ENCODE data around the gene MGST1. TPM values are rescaled to one million over a fixed set of nuclear protein-coding genes. Genes with fewer than 3 reads are reported as not detected.
"Not testable (repeated sequence)": the region's sequence is repeated elsewhere in the genome, so short reads cannot be mapped to it uniquely, and the experiment has no call there.

The MGST1 gene
- total RNA-seq, 1 experiment from 2014 or later: 11.4 TPM

DNA sequence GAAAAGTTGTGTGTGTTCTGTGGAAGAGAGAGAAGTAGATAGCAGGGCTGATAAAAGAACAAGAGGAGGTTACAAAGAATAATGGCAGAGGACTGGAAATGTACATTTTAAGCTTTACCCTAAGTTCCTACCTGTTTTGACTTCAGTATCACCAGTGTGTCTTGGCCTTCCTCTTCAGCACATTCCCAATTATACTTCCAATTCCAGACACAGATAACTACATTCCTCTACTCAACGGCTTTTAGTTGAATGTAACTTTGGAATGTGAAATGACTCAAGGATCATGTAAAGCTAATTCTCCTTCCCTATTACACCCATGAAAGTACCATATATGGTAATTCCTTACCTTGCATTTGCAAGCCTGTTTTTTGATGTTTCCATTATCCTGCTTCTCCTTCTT lies 5.0 kb downstream of the MGST1 start:
- DNase-seq (ENCODE audit: low spot score): no peak

DNA sequence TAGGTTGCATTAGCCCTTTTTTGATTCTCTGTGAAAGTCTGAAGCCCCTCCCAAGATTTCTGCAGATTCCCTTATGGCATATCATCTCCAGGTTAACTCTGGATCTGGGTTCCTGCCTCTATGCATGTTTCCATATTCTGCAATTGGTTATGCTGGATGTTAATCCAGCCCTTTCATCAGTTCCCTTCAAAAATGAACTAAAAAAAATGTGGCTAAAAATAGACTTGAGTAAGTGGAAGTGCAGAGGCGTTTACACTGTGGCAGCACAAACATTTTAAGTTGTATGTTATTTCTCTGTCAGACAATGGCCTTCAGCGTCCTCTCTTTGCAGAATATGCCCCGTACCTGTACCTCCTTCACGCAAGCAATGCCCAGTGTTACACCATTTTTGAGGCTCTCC lies 11.4 kb downstream of the MGST1 start:
- DNase-seq (ENCODE audit: low spot score): no peak

DNA sequence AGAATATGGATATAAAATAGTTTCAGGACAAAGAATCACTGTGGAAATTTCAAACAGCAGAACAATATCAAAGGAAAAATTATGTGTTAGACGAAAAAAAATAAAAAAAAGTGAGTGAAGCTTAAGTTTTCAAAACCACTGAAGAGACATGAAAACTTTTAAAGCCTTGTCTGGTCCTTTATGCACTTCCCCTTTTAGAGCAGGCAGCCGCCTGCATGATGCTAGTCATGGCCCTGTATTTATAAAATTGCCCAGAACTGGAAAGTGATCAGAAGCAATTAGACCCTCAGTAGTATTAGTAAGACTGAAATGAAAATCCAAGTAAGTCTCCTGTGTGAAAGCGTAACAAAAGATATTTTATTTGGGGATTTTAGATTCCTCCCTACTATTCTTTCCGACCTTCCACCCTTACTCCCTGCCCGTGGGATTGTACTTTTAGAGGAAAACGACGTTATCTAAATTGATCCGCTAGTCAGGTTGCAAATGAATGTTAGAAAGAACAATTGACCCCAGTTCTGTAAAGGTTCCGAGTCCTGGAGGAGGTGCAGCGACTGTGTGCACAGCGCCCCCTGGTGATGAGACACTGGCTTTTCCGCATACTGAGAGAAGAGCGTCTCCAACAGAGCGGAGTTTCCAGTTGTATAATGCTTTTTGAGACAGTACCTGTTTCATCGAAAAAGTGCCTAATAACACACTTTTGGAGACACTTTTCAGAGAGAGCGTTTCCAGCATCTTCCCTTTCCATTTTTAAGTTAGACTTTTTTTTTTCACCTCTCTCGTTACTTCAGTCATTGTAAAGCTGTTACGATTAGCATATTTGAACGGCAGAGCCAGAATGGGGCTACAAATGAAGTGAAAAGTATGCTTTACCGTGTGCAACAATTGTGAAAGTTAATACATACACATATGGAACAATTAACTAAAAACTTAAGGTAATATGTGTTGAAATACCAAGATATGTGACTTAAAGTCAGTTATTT lies 12.4 kb downstream of the MGST1 start:
- DNase-seq (ENCODE audit: low spot score): peak; percentile 35

DNA sequence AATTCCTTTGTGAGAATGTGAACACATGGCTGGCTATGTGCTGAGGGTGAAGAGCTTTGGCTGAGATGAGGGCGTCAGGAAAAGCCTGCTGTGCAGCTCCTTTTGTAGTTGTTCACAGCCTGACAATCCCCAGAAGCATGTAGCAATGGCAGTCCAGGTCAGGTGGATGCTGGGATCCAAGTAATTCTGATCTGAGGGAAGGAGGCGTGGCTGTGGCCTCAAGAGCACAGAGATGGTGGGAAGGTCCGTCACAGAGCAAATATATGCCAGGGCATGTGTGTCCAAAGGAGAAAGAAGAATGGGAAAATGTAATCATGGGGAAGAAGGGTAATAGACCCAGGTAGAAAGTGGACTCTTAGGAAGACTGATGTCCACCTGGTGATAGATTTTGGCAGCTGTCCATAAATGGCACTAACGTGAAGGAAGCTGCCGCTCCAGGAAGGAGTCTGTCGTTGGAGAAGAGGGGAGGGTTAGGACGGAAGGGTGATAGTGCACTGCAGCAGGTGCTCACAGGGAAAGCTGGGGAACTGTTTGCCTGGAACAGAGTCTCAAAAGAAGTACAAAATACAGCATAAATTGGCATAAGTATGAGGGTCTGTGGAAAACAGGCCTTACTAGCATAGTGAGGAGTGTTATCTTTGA lies 13.8 kb downstream of the MGST1 start:
- DNase-seq (ENCODE audit: low spot score): no peak

DNA sequence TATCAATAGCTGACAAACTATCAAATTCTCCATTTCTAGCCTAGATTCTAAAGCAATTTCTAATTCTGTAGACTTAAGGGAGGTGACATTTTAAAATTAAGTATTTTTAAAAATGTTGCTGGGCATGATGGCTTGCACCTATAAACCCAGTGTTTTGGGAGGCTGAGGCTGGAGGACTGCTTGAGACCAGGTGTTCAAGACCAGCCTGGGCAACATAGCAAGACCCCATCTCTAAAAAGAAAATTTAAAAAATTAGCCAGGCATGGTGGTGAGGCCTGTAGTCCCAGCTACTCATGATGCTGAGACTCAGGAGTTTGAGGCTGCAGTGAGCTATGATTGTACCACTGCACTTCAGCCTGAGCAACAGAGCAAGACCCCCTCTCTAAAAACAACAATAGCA lies 15.1 kb downstream of the MGST1 start:
- DNase-seq (ENCODE audit: low spot score): no peak

DNA sequence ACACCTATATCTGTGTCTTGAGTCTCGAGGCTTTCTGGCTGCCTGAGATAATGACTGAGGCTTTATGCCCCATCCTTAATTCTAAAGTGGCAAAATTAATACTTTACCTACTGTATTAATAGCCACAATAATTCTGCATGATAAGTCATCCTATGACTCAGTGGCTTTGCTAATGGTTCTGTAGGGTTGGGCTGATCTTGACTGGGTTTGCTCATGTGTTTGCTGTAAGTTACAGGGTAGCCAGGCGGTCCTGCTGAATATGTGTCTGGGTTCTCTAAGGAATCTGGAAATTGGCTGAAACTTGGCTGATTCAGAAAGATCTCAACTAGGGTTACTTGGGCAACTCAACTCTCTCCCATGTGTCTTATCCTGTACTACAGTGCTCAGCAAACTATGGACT lies 21.7 kb downstream of the MGST1 start:
- DNase-seq (ENCODE audit: low spot score): no peak

DNA sequence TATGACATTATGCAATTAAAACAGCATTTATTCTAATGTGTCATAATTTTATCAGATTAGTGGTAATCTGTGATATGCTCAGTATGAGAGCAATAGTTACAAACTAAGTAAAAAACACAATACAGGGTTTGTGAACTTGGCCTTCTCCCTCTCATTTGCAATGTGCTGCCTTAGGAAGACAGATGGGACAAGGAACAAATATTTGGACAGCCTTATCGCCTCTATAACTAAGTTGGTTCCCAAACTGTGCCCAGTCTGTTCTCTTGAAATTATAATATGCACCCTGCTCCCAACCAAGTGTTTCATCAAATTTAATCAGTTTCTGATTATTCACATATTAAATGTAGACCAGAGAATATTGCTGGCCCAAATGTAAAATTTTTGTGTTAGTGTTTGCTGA lies 22.7 kb downstream of the MGST1 start:
- DNase-seq (ENCODE audit: low spot score): no peak

DNA sequence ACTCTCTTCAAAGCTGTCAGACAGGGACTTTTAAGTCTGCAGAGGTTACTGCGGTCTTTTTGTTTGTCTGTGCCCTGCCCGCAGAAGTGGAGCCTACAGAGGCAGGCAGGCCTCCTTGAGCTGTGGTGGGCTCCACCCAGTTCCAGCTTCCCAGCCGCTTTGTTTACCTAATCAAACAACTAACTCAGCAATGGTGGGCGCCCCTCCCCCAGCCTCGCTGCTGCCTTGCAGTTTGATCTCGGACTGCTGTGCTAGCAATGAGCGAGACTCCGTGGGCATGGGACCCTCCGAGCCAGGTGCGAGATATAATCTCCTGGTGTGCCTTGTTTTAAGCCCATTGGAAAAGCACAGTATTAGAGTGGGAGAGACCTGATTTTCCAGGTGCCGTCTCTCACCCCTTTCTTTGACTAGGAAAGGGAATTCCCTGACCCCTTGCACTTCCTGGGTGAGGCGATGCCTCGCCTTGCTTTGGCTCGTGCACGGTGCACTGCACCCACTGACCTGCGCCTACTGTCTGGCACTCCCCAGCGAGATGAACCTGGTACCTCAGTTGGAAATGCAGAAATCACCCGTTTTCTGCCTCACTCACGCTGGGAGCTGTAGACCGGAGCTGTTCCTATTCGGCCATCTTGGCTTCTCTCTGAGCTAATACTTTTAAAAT lies 35.3 kb downstream of the MGST1 start:
- DNase-seq (ENCODE audit: low spot score): peak; percentile 2

DNA sequence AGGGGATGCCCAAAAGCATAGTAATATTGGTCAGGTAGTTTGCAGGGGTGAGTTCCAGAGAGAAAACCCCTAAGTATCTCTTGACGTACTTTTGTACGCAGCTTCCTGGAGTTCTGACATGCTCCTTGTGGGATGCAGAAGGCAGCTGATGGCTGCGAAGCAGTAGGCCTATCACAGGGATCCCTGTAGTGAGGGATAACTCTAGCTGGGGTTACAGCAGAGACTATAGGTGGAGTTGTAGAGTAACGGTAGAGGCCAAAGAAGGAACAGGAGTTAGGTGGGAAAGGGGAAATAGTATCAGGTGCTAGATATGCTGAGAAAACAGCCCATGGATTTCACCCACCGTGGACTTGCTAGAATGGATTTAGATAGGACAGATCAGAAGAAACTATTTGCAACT lies 37.3 kb downstream of the MGST1 start:
- DNase-seq (ENCODE audit: low spot score): no peak

DNA sequence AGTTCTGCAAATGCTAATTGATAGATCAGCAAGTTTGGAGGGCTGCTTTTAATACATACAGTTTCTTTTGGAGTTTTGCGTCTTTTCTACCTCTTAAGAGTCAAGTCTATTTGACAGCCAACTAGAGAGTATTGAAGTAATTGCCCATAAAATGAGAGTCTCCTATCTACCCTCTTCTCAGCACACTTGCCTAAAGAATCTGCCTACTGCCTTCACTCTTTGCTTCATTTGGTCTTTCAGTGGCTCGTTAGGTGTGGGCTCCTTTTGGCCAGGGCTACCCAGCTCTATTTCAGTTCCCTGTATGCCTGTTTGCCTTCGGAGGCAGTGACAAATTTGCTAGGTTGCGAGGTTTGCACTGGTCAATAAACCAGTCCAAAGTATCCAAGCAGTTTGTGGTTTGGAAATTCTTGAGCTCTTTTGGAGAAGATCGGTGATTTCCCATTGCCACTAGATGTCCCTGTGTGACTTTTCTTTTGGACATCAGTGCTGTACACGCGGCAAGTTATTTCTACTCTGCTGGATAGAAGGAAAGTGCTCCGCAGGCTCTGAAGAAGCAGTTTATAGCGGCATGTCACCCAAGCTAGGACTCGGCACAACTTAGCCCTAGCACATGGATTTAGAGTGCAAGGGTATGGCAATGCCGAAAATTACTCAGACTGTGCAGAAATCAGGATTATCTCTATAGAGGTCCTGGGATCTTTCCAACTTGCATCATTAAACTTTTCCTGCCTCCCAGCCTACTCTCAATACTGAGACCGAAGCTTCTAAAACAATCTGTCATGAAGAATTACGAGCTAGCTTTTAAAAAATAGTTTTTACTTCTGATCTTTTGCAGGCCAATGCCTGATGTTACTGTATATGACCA lies 38.6 kb downstream of the MGST1 start:
- peak; percentile 41 for DNase-seq (ENCODE audit: low spot score)

DNA sequence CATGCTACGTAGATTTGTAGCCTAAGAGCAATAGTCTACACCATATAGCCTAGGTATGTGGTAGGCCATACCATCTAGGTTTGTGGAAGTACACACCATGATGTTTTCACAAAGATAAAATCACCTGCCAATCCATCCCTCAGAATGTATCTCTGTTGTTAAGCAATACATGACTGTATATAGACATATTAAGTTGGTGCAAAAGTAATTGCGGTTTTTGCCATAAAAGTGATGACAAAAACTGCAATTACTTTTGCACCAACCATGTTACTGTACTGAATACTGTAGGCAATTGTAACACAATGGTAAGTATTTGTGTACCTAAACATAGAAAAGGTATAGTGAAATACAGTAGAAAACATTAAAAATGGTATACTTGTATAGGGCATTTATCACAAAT lies 40.5 kb downstream of the MGST1 start:
- no peak for DNase-seq (ENCODE audit: low spot score)

DNA sequence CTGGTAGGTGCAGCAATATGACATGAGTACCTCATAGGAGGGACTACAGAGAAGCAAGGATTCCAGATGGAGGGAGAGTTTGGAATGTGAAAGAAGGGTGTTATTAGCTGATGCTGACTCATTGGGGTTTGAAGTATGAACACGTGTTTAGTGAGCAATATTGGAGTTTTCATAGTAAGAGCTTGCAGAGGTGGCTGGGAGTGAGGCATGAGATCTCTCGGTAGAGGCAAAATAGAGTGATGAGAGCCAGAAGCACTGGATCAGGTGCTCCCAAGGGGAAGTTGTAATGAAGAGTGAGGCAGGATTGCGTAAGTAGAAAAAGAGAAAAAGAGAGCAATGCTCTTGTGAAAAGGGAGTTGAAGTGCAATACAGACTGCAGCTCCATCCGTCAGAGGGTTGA lies 42.1 kb downstream of the MGST1 start:
- peak; percentile 25 for DNase-seq (ENCODE audit: low spot score)

DNA sequence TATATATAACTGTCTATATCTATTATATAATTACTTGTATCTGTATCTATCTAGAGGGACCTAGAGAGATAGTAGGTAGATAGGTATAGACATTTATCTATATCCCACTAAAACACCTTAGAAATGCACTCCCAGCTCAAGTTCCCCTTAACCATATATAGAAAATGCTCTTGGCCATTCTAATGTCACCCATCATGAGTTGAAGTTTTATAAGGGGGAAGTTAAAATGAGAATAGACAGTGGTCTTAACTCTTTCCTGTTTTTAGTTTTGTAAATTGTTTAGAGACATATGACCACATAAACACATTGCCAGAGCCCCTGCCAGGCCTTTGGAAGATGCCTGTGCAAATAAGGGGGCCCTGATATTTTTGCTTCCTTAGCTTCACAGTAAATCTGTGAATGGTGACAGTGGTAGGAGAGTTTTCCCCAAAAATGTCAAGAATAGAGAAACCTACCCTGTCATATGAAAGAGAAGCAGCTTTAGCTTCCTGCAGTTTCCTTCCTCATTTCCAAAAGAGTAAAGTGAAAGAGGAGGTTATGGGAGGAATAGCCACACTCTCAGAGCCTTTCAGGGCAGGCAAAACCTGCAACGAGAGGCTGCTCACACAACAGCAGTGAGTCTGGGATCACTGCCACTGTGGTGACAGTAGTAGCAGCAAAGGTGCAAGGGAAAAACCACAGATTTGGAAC lies 45.5 kb downstream of the MGST1 start:
- no peak for DNase-seq (ENCODE audit: low spot score)

DNA sequence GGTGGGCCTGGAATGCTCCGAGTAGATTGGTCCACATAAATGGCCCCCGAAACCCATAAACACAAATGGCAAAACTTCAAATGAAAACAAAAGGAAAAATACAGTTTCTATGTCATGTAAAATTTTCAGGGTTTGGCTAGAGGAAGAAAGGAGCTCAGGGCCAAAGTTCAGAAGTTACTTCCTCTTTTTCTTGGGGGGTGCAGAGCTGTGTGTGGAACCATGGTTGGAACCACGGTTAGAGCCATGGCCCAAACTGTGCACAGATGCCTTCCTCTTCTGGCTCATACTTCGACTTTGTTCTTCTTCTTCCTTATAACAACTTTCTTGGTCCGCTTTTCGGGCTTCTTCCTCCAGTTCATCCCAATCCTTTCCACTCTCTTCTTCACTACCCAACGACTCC lies 51.7 kb downstream of the MGST1 start:
- DNase-seq (ENCODE audit: low spot score): no peak

DNA sequence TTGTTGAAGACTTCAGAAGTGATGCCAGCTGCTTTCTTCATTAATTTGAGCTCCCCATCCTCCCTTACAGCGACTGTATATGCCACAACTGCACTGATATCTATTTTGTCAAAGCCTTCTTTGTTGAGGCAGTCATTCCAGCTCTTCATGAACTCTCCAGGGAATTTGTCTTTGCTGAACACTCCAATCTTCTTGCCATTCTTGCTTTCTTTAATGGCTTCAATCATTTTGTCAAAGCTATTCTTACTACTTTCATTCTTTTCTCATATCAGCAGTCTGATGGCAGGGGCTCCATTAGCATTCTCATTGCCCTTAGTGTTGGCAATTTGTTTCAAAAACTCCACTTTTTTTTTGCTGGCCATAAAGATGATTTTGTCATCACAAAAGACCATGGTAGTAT lies 54.4 kb downstream of the MGST1 start:
- DNase-seq (ENCODE audit: low spot score): not testable (repeated sequence)

DNA sequence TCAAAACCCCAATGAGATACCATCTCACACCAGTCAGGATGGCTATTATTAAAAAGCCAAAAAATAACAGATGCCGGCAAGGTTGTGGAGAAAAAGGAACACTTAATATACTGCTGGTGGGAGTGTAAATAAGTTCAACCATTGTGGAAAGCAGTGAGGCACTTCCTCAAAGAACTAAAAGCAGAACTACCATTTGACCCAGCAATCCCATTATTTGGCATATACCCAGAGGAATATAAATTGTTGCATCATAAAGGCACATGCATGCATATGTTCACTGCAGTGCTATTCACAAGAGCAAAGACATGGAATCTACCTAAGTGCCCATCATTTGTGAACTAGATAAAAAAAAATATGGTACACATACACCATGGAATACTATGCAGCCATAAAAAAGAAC lies 59.9 kb downstream of the MGST1 start:
- DNase-seq (ENCODE audit: low spot score): no peak

Other genes with a start within 250 kb of the MGST1 start
- gene SLC15A5, start 70.0 kb upstream of the MGST1 start, total RNA-seq (2014; rRNA removed; shearing (Covaris generic)): not detected in 2 replicates